Measurements from ENCODE around the gene PIP4K2A.

The PIP4K2A gene

GRCh38 chr10:22666287-22667092 is 47.9 kb downstream of the PIP4K2A start:
- no peak for DNase-seq (ENCODE audit: low read depth)

DNA sequence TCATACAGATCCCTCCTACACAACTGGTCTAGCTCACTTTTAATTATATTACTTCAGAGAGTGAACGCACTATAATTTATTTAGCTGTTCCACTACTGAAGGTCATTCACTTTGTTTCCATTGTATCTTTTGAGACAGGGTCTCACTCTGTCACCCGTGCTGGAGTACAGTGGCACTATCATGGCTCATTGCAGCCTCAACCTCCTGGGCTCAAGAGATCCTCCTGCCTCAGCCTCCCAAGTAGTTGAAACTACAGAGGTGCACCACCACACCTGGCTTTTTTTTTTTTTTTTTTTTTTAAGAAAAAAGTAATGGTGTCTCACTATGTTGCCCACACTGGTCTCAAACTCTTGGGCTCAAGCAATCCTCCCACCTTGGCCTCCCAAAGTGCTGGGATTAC is 49.0 kb downstream of the PIP4K2A start:
- DNase-seq (ENCODE audit: low read depth), result no peak

- DNase-seq (ENCODE audit: low read depth), result no peak
These were observed 51.5 kb downstream of the PIP4K2A start for GRCh38 chr10:22662733-22663330.

DNA sequence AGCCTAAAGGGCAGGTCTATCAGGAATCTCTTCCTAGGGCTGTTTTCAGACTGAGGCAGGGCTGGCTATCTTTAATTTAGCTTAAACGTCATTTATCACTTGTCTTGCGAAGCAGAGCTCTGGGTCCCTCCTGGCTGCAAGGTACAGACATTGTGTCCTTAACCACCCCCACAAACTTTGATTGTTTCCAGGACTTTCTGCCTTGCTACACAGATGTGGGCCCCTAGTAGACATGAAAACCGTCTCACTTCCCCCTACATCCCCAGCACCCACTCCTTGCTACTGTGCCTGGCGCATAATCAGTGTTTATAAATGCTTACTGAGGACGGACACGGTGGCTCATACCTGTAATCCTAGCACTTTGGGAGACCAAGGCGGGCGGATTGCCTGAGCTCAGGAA is 54.5 kb downstream of the PIP4K2A start:
- DNase-seq (ENCODE audit: low read depth), result no peak

GRCh38 chr10:22658745-22659410 is 55.5 kb downstream of the PIP4K2A start:
- DNase-seq (ENCODE audit: low read depth), result no peak

- no peak for DNase-seq (ENCODE audit: low read depth)
These were observed 56.7 kb downstream of the PIP4K2A start for GRCh38 chr10:22657566-22658225.

DNA sequence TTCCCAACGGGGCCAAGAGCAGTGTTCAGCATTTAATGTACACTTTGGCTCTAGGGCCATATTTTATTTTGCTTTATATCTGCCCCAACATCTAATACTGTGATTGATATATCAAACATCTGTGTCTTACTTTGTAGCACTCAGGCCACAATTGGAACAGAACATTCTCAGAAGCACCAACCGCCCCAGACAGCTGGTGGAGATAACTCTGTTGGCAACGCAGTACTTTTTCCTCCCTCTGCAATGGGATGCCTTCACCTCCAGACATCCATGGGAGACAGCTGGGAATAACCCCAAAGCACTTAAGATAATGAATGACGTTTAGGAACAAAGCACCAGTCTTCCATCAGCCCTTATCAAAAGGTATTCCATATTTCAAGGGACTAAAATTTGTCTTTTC is 57.4 kb downstream of the PIP4K2A start:
- DNase-seq (ENCODE audit: low read depth), result no peak

DNA sequence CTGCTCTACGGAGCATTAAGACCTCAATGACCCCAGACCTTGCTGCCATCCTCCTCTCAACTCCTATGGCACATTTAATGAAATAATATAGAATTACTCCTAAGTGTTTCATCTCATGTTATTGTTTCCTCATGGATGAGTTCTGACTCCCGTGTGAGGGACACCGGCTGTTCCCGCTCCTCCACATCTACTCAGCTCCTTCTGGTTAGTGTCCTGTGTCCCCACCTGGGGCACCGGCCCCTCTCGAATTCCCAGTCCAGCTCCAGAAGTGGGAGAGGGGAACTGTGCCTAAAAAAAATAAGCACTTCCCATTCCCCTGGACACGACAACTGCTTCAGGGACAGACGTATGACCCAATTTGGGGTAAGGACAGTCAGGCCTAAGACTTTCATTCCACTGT is 58.3 kb downstream of the PIP4K2A start:
- DNase-seq (ENCODE audit: low read depth), result no peak

DNA sequence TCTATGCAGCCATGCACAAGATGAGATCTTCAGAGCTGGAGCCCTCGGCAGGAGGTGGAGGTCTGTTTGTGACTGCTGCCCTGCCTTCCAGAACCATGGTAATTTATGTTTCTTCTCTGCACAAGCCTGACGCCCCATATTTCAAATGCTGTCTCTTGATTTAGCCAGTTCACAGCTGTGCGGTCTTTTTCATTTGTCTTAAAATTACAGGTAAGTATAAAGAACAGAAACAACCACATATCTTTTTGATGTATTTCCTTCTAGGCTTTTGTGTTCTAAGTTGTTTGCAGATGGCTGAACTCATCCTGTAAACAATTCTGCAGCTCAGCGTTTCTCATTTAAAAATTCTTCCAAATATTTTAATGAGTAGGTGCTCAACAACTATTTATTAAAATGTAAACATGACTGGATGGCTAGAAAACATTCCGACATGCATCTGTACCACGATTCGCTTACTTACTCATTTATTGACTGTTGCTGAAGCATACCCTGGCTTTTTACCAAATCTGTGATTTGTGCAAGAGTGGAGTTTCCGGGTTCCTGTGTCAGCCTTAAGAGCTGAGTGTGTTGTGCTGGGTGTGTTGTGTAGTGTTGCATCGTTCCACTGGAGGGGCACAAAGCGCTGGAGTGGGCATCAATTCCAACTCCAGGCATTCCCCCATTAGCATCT is 58.9 kb downstream of the PIP4K2A start:
- no peak for DNase-seq (ENCODE audit: low read depth)

DNA sequence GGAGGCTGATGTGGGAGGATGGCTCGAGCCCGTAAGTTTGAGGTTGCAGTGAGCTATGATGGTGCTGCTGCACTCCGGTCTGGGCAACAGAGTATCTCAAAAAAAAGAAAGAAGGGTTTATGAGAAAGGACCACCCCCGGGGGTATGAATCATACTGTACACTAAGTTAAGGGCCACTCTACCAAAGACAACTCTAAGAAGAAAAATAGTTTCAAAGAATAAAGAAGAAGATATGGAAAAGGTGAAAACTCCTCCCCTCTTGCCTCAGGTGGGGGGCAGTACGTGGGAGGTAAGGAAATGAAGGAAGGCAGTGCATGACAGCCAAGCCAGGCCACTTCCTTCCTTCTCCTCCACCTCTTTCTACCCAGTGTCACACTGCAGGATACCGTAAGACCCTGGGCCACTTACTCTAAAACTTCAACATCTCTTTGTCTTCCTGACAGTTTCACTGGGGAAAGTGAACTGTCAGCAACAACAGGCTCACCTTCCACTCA is 61.3 kb downstream of the PIP4K2A start:
- DNase-seq (ENCODE audit: low read depth), result no peak

GRCh38 chr10:22651276-22651980 is 63.0 kb downstream of the PIP4K2A start:
- no peak for DNase-seq (ENCODE audit: low read depth)

DNA sequence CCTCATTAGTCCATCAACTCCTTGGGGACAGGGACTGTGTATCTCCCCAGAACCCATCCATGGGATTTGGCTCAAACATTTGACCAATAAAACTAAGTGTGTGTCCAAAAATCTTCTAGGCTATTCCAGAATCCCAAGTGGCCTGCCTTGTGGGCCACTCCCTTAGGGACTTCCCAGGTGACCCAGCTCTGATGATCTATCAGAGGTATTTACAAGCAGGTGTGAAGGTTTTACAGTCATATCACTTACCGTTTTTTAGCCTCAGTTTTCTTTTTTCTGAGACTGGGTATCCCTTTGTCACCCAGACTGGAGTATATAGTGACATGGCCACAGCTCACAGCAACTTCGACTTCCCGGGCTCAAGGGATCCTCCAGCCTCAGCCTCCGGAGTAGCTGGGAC is 64.4 kb downstream of the PIP4K2A start:
- no peak for DNase-seq (ENCODE audit: low read depth)

DNA sequence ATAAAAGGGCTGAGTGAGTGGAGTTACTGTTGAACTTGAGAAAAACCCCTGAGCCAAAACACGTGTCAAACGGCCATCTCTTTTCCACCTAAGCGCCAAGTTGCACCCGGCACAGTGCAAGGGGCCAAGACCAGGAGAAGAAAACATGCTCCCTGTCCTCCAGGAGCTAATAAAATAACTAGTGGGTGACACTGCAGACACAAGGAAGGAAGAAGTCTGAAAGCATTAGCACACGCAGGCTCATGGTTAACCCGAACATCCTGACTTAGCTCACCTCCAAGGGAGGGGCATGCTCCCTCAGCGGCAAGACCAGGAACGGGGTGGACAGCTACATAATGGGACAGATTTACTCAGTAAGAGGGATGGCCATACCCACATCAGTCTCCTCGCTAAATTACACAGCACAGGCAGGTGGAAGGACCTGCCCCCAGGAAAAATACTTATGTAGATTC is 65.0 kb downstream of the PIP4K2A start:
- no peak for DNase-seq (ENCODE audit: low read depth)

DNA sequence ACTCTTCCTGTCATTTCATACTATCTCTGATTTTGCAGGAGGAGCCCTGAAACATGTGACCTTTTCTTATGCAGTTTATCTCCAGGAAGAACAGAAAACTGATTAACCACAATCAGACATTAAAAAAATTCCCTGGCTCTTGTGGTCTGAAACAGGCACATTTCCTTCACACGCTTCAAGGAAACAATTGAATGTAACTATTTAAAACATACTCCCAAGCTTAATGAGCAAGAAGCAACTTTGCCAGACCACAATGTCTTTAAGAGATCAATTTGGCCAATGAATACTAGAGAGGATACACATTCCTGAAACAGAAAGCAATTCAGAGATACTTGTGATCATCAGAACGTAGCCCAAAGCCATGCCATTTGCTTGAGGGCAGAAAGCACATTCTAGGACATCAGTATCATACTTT is 65.8 kb downstream of the PIP4K2A start:
- no peak for DNase-seq (ENCODE audit: low read depth)

DNA sequence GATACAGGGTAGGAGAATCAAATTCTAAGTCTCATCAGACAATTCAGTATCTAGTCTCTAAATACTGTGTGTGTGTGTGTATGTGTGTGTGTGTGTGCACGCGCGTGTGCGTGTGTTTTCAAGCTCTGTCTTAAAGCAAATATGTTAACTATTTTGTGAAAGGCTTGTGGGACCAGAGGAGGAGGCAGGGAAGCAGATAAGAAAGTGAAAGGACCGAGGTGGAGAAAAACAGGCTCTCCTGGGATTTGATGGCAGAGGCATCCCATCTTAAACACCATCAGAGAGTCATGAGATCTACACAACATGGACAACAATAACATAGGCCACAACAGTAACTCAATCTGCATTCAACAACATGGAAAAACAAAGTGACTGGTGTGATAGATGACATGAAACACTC is 67.1 kb downstream of the PIP4K2A start:
- DNase-seq (ENCODE audit: low read depth), result no peak

DNA sequence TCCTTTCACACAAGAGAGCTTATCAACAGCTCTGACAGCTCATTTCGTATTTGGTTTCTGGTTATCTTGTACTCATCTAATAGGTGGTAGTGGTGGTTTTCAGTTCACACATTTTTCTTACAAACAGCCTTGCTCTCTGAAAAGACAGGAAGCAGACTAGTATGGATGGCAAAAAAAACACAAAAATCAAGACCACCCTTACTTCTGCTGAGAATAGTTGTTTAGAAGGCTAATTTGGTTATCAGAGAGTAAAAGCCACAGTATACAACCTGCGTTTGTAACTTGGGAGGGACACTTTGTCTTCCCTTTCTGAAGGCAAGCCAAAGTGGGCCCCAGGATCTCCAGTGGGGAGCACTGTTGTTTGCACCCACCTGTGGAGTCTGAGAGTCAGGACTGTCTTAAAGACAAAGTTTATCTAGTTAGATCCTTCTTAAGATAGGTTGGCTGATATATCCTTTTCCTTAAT is 68.0 kb downstream of the PIP4K2A start:
- DNase-seq (ENCODE audit: low read depth), result no peak

DNA sequence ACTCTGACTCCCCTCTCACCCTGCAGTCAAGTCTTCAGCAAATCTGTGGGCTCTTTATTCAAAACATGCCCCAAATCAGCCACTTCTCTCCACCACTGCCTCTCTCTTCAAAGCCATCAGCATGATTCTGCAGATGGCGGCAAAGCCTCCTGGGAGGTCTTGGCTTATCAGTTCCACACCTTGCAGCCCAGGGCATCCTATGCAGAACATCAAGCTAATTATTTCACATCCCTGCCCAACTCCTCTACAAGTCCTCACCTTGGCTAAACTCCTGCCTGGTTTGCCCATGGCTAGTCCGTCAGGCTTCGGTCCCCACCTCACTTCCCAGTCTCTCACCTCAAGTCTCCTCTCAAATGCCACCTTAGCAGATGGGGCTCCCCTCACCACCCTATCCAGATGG is 70.2 kb downstream of the PIP4K2A start:
- no peak for DNase-seq (ENCODE audit: low read depth)

GRCh38 chr10:22643775-22644174 is 70.6 kb downstream of the PIP4K2A start:
- DNase-seq (ENCODE audit: low read depth), result no peak

- no peak for DNase-seq (ENCODE audit: low read depth)
These were observed 71.3 kb downstream of the PIP4K2A start for GRCh38 chr10:22643116-22643515.

DNA sequence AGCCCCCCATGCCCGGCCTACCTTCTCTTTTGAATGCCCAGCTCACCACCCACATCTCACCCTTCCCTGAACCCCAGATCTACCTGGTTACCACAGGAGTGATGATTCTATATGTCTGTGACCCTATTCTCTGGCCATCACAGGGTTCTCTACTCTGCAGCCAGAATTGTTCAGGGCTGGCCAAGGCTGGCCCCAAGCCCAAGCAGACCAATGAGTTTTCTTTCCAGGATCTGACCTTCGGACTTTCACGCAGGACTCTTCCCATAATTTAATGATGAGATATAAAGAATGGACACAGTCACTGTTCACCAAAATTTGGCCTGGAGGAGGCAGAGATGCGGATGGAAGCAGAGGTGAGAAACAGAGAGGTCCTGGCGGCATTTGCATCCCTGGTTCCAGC is 72.6 kb downstream of the PIP4K2A start:
- DNase-seq (ENCODE audit: low read depth), result no peak

DNA sequence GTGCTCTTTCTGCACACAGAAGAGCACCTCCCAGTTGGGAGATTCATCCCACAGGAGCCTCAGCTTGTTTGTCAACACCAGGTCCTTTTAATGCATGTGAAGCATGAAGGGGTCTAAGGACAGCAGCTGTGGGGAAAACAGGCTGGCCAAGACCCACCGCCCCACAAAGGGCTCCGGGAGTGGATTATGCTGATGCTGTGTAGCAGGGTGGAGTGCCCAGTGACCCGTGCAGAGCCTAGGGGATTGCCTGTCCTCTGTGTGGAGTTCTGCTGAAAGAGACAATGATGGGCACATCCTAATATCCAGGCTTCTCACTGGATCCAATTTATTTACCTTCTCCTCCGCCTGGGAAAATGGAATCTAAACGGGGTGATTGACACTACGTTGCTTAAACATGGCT is 74.0 kb downstream of the PIP4K2A start:
- no peak for DNase-seq (ENCODE audit: low read depth)

Measured in activated T-helper 9 cell treated with anti-CD3 and anti-CD28 coated beads, Interleukin-2, amount 50 U/mL, for 16 hours (primary cell).